GM12872 (cell line): ENCODE measurements around the gene GUCY1B1.

ENCODE experiments used
- TF ChIP-seq, protein P1 (sequence below): IDR thresholded peaks from 3 replicates; pipeline ENCODE4 v1.5.1; 2011; ENCODE audit warnings: low read depth, mild to moderate bottlenecking, low read length, moderate library complexity; ENCODE audit not compliant: insufficient read depth

The GUCY1B1 gene

DNA sequence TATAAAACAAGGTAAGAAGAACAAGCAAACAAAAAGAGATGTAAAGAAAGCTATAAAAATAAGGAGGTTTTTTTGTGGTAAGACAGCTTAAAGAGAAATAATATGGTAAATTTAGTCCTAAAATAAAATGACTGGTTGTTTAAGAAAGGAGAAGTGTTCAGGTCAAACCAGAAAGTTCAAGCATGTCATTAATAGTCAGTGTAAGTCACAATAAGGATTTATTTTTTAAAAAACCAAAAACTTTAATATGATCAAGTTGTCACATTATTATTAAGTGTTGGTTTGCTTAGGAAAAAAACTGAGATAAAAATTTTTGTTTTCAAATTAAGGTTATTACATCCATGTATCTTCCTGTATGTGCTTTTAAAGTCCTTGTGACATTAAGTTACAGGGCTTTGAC, 88.1 kb downstream of the GUCY1B1 start:
- TF ChIP-seq, protein P1, sequence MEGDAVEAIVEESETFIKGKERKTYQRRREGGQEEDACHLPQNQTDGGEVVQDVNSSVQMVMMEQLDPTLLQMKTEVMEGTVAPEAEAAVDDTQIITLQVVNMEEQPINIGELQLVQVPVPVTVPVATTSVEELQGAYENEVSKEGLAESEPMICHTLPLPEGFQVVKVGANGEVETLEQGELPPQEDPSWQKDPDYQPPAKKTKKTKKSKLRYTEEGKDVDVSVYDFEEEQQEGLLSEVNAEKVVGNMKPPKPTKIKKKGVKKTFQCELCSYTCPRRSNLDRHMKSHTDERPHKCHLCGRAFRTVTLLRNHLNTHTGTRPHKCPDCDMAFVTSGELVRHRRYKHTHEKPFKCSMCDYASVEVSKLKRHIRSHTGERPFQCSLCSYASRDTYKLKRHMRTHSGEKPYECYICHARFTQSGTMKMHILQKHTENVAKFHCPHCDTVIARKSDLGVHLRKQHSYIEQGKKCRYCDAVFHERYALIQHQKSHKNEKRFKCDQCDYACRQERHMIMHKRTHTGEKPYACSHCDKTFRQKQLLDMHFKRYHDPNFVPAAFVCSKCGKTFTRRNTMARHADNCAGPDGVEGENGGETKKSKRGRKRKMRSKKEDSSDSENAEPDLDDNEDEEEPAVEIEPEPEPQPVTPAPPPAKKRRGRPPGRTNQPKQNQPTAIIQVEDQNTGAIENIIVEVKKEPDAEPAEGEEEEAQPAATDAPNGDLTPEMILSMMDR, result no peak

DNA sequence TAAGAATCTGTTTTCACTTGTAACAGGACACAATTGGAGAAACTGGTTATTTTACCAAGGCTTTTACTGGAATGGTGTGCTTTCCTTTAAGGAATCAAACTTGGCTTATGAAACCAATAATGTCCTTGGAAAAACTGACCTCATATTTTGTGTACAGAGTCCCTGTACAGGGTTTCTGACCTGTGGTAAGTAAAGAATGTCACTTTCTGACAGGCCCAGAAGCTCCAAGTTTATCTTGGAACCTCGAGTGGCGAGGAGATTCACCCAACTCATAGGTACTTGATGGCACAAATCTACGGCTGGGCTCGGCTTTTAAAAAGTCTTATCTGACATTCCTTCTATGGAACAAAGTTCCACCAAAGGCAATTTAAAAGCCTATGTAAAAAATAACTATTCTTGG, 90.2 kb downstream of the GUCY1B1 start:
- TF ChIP-seq, protein P1, result no peak

DNA sequence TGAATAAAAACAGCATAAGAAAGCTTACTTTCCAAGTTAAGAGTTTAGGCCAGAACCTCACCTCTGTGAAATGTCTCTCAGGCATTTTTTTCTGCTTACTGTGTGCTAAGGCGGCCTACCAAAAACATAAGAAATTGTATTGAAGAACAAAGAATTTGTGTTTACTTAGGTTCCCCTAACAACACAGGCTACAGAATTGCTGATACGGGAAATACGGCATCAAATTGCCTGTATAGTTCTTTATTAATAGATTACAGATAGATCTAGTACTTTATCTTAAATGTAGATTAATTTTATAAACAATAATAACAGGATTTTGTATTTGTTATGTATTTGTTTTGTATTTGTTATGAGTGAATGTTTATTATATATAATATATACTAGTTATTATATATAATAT, 94.4 kb downstream of the GUCY1B1 start:
- TF ChIP-seq, protein P1, result no peak

DNA sequence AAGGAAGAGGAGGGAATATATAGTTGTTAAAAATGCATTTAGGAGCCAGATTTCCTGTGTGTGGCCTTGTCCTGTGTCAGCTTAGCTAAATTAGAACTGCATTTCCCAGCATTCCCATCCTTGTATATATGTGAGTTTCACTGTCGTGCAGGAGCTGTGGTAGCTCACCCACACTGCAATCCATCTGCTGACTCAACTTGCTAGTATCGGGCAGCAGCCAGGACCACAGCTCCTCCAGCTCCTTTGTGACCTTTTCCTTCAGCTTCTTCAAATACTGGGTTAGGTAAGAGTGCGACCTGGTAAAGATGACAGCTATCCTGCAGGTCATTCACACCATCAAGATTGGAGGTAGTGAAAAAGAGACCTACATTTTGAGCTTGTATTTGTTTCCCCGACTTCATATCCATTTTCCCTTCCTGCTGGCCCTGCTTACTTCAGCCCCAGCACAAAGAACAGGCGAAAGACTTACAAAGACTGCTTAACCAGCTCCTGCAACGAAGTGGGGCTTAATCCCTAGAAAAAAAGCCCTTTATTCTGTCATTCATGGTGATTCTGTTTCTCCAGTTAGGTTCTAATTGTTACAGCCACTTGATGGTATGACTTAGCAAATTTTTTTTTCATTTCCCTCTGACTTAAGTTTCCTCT, 95.9 kb downstream of the GUCY1B1 start:
- TF ChIP-seq, protein P1, result no peak

DNA sequence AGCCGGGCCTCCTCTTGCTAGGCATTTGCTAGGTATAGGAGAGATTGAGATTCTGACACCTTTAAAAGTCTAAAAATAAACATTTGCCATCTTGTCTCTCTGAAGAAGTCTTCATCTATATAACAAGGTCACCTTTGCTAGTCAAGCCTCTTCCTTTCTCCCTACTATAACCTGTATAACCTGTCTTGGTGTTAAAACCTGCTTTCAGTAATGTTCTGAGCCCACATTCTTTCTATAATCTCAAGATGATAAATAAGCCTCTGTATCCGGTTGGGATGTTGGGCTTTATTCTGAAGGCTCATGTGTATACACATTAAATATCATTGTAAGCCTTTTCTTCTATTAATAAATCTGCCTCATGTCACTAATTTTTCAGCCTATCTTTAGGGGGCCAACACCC, 97.1 kb downstream of the GUCY1B1 start:
- TF ChIP-seq, protein P1, result no peak
